Skeletal muscle tissue (tissue), 4 donors: ENCODE results near the gene HPCAL1. TPM values are rescaled to one million over a fixed set of nuclear protein-coding genes. Genes with fewer than 3 reads are reported as not detected.

Experiments
- H3K27ac ChIP-seq: one replicate; pipeline ENCODE4 v1.7.0; 2013; ENCODE audit warnings: mild to moderate bottlenecking, low read depth, low read length, inconsistent platforms
- H3K27me3 ChIP-seq, 3 donors: one replicate each; pipeline ENCODE4 v1.7.0; 2013; ENCODE audit warnings: low read length in 3 of 3; ENCODE audit not compliant: control insufficient read depth in 3 of 3, insufficient read depth in 3 of 3
- H3K36me3 ChIP-seq, 3 donors: one replicate each; pipeline ENCODE4 v1.7.0; 2013; ENCODE audit warnings: low read length in 3 of 3; ENCODE audit not compliant: control insufficient read depth in 3 of 3, insufficient read depth in 3 of 3
- H3K4me1 ChIP-seq, 3 donors: one replicate each; pipeline ENCODE4 v1.7.0; 2013; ENCODE audit warnings: low read length in 3 of 3, mild to moderate bottlenecking in 3 of 3; ENCODE audit not compliant: control insufficient read depth in 3 of 3, insufficient read depth in 3 of 3
- H3K4me3 ChIP-seq, 3 donors: one replicate each; pipeline ENCODE4 v1.7.0; 2013; ENCODE audit warnings: low read length in 3 of 3
- H3K9ac ChIP-seq, 3 donors: one replicate each; pipeline ENCODE4 v1.7.0; 2013; ENCODE audit warnings: low read length in 3 of 3, mild to moderate bottlenecking in 3 of 3, moderate library complexity in 2 of 3, low read depth in 1 of 3
- H3K9me3 ChIP-seq, 3 donors: one replicate each; pipeline ENCODE4 v1.7.0; 2013; ENCODE audit warnings: low read length in 3 of 3; ENCODE audit not compliant: control insufficient read depth in 3 of 3
- total RNA-seq: library from RNA; depleted of rRNA; stranded (reverse); fragments of >200 nt; gene quantifications from one replicate; pipeline ENCODE4 v1.2.3, GENCODE V29; 2014
- donor health status: Osteomylitis.

Gene HPCAL1
- total RNA-seq, 1 donor from 2014 or later, result 15.1 TPM

GRCh38 chr2:10414591-10414990 lies 111.9 kb downstream of the HPCAL1 start:
- H3K9me3 ChIP-seq, result no peaks in the 10 kb centered on the region
- peaks cover 5 to 12% (median 9%) of the 10 kb centered on the region in 3 donors for H3K4me1 ChIP-seq
- H3K9ac ChIP-seq, result peak overlapping the region in 1 of 3 donors; percentile 23
- no peaks in the 10 kb centered on the region for H3K36me3 ChIP-seq
- H3K27ac ChIP-seq, result no peak overlapping the region
- H3K27me3 ChIP-seq, result no peaks in the 10 kb centered on the region
- H3K4me3 ChIP-seq, result no peak overlapping the region

- peaks cover 5 to 12% (median 9%) of the 10 kb centered on the region in 3 donors for H3K4me1 ChIP-seq
- H3K4me3 ChIP-seq, result no peak overlapping the region
- H3K9ac ChIP-seq, result no peak overlapping the region
- no peaks in the 10 kb centered on the region for H3K9me3 ChIP-seq
- no peaks in the 10 kb centered on the region for H3K27me3 ChIP-seq
- H3K27ac ChIP-seq, result no peak overlapping the region
- no peaks in the 10 kb centered on the region for H3K36me3 ChIP-seq
Observed at GRCh38 chr2:10415048-10415447, 112.3 kb downstream of the HPCAL1 start.

- no peak overlapping the region for H3K27ac ChIP-seq
Observed at GRCh38 chr2:10415640-10416039, 112.9 kb downstream of the HPCAL1 start.

GRCh38 chr2:10417551-10418335 lies 115.0 kb downstream of the HPCAL1 start:
- Histone ChIP-seq H3K9ac (no peak overlapping the region), H3K36me3 (peaks cover 0 to 9% (median 8%) of the 10 kb centered on the region in 3 donors), H3K4me3 (no peak overlapping the region), H3K27me3 (no peaks in the 10 kb centered on the region), H3K4me1 (peaks cover 5 to 9% (median 6%) of the 10 kb centered on the region in 3 donors), H3K27ac (no peak overlapping the region), H3K9me3 (no peaks in the 10 kb centered on the region)

More at GRCh38 chr2:10415640-10416039, 112.9 kb downstream of the HPCAL1 start:
- Histone ChIP-seq H3K4me3 (no peak overlapping the region), H3K27me3 (no peaks in the 10 kb centered on the region), H3K36me3 (no peaks in the 10 kb centered on the region), H3K4me1 (peaks cover 5 to 12% (median 9%) of the 10 kb centered on the region in 3 donors), H3K9me3 (no peaks in the 10 kb centered on the region), H3K9ac (no peak overlapping the region)

- no peaks in the 10 kb centered on the region for H3K4me1 ChIP-seq
- H3K4me3 ChIP-seq, result no peak overlapping the region
- no peaks in the 10 kb centered on the region for H3K9me3 ChIP-seq
- no peak overlapping the region for H3K27ac ChIP-seq
- no peaks in the 10 kb centered on the region for H3K27me3 ChIP-seq
- H3K36me3 ChIP-seq, result peaks cover 0 to 18% (median 15%) of the 10 kb centered on the region in 3 donors
- no peak overlapping the region for H3K9ac ChIP-seq
Observed at GRCh38 chr2:10419553-10420257, 117.0 kb downstream of the HPCAL1 start.

- peaks cover 0 to 22% (median 15%) of the 10 kb centered on the region in 3 donors for H3K36me3 ChIP-seq
- H3K4me3 ChIP-seq, result no peak overlapping the region
- no peaks in the 10 kb centered on the region for H3K4me1 ChIP-seq
- no peak overlapping the region for H3K27ac ChIP-seq
- H3K27me3 ChIP-seq, result no peaks in the 10 kb centered on the region
- no peak overlapping the region for H3K9ac ChIP-seq
- H3K9me3 ChIP-seq, result no peaks in the 10 kb centered on the region
Observed at GRCh38 chr2:10422251-10422650, 119.5 kb downstream of the HPCAL1 start.

GRCh38 chr2:10422732-10423399 lies 120.2 kb downstream of the HPCAL1 start:
- Histone ChIP-seq H3K9ac (no peak overlapping the region), H3K27ac (no peak overlapping the region), H3K4me1 (no peaks in the 10 kb centered on the region), H3K36me3 (peaks cover 0 to 22% (median 15%) of the 10 kb centered on the region in 3 donors), H3K4me3 (no peak overlapping the region), H3K27me3 (peaks cover 0 to 4% (median 0%) of the 10 kb centered on the region in 3 donors), H3K9me3 (no peaks in the 10 kb centered on the region)

DNA sequence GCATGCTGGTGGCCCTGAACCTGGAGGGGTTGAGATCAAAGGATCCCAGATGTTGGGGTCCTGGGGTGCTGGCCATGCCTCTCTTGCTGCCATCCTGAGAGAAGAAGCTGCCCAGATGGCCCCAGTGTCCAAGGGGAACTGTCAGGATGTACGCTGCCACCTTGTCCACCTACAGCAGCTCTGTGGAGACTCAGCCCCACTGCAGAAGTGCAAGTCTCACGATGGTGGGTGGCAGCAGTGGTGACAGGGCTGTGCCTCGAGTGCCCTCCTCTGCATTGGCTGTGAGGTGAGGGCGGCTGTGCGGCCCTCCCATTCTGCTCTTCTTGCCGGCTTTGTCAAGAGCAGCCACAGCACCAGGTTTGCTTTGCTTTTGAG lies 120.7 kb downstream of the HPCAL1 start:
- H3K36me3 ChIP-seq, result peaks cover 0 to 22% (median 15%) of the 10 kb centered on the region in 3 donors

DNA sequence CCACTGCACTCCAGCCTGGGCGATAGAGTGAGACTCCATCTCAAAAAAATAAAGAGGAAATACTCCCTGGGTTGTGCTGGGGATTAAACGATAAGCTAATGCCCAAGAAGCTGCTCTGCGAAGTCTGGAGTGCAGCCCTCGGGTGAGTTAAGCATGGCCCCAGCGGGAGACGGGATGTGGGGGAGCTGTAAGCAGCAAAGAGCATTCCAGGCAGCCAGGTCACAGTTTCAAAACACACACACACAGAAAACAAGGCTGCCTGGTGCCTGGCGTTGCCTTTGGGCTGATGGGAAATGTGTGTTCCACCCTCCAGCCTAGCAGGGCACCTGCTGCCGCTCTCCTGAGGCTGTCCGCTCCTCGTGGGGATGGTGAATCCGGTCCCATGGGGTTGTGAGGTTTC lies 121.3 kb downstream of the HPCAL1 start:
- no peaks in the 10 kb centered on the region for H3K9me3 ChIP-seq
- H3K4me1 ChIP-seq, result no peaks in the 10 kb centered on the region
- H3K27ac ChIP-seq, result no peak overlapping the region
- no peak overlapping the region for H3K9ac ChIP-seq
- peaks cover 0 to 22% (median 15%) of the 10 kb centered on the region in 3 donors for H3K36me3 ChIP-seq
- no peak overlapping the region for H3K4me3 ChIP-seq
- peaks cover 0 to 8% (median 0%) of the 10 kb centered on the region in 3 donors for H3K27me3 ChIP-seq

More for the DNA sequence above, 120.7 kb downstream of the HPCAL1 start:
- no peaks in the 10 kb centered on the region for H3K4me1 ChIP-seq
- H3K9ac ChIP-seq, result no peak overlapping the region
- H3K9me3 ChIP-seq, result no peaks in the 10 kb centered on the region
- peaks cover 0 to 4% (median 0%) of the 10 kb centered on the region in 3 donors for H3K27me3 ChIP-seq
- no peak overlapping the region for H3K4me3 ChIP-seq
- no peak overlapping the region for H3K27ac ChIP-seq
